Neural cell (in vitro differentiated cells): ENCODE data around the gene MYO7A.

Experiments used
- MXI1 ChIP-seq: fragments of 450-650 bp; conservative IDR thresholded peaks from 2 replicates; pipeline ENCODE4 v1.6.1; 2014; ENCODE audit warnings: antibody characterized with exemption, mild to moderate bottlenecking; ENCODE audit not compliant: poor library complexity, severe bottlenecking
- SMC3 ChIP-seq: fragments of 450-650 bp; conservative IDR thresholded peaks from 2 replicates; pipeline ENCODE4 v1.6.1; 2014; ENCODE audit warnings: antibody characterized with exemption, mild to moderate bottlenecking, moderate library complexity; ENCODE audit not compliant: poor library complexity
- TF ChIP-seq, protein P1 (sequence below): fragments of 450-650 bp; IDR thresholded peaks from 2 replicates; pipeline ENCODE4 v1.5.1; 2014; ENCODE audit warnings: antibody characterized with exemption, mild to moderate bottlenecking, moderate library complexity; ENCODE audit not compliant: poor library complexity, severe bottlenecking

DNA sequence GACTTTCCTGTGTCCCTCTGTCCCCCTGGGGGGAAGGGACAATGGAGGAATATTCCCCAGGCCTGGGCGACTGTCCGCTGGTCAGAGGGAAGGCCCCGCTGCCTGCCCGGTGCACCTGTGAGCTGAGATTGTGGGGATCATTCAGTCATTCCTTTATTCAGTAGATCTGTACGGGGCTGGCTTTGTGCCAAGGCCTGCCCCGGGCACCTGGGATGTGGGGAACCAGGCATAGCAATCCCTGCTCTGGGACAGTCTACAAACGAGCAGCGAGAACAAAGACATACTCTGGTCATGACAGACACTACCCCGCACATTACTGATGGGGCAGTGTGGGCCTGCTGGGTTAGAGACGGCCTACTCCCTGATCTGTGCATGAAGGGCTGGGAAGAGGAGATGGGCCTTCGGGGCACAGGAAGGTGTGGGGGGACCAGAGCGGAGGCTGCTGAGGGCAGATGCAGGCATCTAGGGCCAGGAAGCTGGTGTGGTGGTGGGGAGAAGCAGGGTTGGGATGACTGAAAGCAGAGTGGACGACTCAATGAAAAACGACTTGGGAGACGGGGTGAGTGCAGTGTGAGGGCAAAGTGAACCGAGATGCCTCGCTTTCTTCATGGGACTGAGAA, 1.8 kb upstream of the MYO7A start:
- TF ChIP-seq, protein P1, sequence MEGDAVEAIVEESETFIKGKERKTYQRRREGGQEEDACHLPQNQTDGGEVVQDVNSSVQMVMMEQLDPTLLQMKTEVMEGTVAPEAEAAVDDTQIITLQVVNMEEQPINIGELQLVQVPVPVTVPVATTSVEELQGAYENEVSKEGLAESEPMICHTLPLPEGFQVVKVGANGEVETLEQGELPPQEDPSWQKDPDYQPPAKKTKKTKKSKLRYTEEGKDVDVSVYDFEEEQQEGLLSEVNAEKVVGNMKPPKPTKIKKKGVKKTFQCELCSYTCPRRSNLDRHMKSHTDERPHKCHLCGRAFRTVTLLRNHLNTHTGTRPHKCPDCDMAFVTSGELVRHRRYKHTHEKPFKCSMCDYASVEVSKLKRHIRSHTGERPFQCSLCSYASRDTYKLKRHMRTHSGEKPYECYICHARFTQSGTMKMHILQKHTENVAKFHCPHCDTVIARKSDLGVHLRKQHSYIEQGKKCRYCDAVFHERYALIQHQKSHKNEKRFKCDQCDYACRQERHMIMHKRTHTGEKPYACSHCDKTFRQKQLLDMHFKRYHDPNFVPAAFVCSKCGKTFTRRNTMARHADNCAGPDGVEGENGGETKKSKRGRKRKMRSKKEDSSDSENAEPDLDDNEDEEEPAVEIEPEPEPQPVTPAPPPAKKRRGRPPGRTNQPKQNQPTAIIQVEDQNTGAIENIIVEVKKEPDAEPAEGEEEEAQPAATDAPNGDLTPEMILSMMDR: no peak
- TF ChIP-seq SMC3 (no peak), MXI1 (no peak)
